Measurements from ENCODE around the gene R3HDM4. TPM values are rescaled to one million over a fixed set of nuclear protein-coding genes. Genes with fewer than 3 reads are reported as not detected.
"Not testable (repeated sequence)": the region's sequence is repeated elsewhere in the genome, so short reads cannot be mapped to it uniquely, and the experiment has no call there.

R3HDM4 gene
- total RNA-seq, 2 donors from 2014 or later: 19.5 to 30.4 TPM

- H3K9me3 ChIP-seq: no peaks in the 10 kb centered on the region
- H3K4me1 ChIP-seq: peaks cover 0 to 23% of the 10 kb centered on the region in 2 donors
- TF ChIP-seq, protein P1, sequence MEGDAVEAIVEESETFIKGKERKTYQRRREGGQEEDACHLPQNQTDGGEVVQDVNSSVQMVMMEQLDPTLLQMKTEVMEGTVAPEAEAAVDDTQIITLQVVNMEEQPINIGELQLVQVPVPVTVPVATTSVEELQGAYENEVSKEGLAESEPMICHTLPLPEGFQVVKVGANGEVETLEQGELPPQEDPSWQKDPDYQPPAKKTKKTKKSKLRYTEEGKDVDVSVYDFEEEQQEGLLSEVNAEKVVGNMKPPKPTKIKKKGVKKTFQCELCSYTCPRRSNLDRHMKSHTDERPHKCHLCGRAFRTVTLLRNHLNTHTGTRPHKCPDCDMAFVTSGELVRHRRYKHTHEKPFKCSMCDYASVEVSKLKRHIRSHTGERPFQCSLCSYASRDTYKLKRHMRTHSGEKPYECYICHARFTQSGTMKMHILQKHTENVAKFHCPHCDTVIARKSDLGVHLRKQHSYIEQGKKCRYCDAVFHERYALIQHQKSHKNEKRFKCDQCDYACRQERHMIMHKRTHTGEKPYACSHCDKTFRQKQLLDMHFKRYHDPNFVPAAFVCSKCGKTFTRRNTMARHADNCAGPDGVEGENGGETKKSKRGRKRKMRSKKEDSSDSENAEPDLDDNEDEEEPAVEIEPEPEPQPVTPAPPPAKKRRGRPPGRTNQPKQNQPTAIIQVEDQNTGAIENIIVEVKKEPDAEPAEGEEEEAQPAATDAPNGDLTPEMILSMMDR (IDR thresholded peaks at IDR 0.05): no peak
- H3K27me3 ChIP-seq: peaks cover 0 to 5% of the 10 kb centered on the region in 2 donors
- H3K4me3 ChIP-seq: peak overlapping the region in 1 of 2 donors; percentile 21
- no peak for DNase-seq (ENCODE audit: low spot score)
- H3K27ac ChIP-seq: peak overlapping the region; percentile 68 to 84
- no peaks in the 10 kb centered on the region for H3K36me3 ChIP-seq
Observed at GRCh38 chr19:850979-851335, 62.1 kb downstream of the R3HDM4 start.

- DNase-seq (ENCODE audit: low spot score): peak; percentile 95
- Histone ChIP-seq H3K27me3 (peaks cover 0 to 5% of the 10 kb centered on the region in 2 donors), H3K27ac (peak overlapping the region; percentile 68 to 84), H3K36me3 (no peaks in the 10 kb centered on the region), H3K9me3 (no peaks in the 10 kb centered on the region), H3K4me3 (peak overlapping the region in 1 of 2 donors; percentile 21), H3K4me1 (peaks cover 0 to 23% of the 10 kb centered on the region in 2 donors)
- TF ChIP-seq, protein P1 (IDR thresholded peaks at IDR 0.05): no peak
Observed at GRCh38 chr19:850221-850978, 62.6 kb downstream of the R3HDM4 start.

DNA sequence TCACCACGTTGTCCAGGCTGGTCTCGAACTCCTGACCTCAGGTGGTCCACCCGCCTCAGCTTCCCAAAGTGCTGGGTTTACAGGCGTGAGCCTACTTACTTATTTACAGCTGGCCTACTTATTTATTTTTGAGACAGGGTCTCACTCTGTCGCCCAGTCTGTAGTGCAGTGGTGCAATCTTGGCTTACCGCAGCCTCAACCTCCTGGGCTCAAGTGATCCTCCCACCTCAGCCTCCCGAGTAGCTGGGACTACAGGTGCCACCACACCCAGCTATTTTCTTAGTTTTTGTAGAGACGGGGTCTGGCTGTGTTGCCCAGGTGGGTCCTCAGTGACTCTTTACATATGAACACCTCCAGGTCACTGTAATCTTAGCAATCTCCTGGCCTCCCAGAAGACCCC, 63.8 kb downstream of the R3HDM4 start:
- H3K4me3 ChIP-seq; H3K9me3 ChIP-seq; DNase-seq (ENCODE audit: low spot score); H3K27ac ChIP-seq; H3K27me3 ChIP-seq; H3K36me3 ChIP-seq: not testable (repeated sequence)
- H3K4me1 ChIP-seq: peaks cover 0 to 23% of the 10 kb centered on the region in 2 donors

DNA sequence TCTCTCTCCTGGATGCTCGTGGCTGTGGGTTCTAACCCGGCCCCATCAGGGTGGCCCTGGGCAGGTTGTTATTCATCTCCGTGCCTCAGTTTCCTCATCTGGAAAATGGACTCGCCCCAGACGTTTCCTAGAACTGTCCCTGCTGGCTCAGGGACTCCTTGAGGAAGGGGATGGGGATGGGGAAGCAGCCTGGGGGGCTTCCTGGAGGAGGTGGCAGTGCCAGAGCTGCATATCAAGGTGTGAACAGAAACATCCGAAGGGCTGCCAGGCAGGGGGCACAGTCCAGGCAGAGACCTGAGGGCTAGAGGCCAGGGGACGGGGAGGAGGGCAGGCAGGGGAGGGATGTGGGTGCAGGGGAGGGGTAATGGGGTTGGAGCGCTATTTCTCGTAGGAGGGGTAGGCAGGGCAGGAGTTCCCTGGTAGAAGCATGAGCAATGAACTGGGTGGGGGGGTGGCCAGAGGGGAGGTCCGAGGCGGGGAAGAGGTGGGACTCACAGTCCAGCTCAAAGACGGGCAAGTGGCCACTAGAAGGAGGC, 64.6 kb downstream of the R3HDM4 start:
- TF ChIP-seq, protein P1 (IDR thresholded peaks at IDR 0.05): no peak
- Histone ChIP-seq H3K27ac (peak overlapping the region; percentile 23 to 41), H3K27me3 (peaks cover 0 to 12% of the 10 kb centered on the region in 2 donors), H3K9me3 (no peaks in the 10 kb centered on the region), H3K4me1 (peaks cover 0 to 30% of the 10 kb centered on the region in 2 donors), H3K36me3 (no peaks in the 10 kb centered on the region), H3K4me3 (no peak overlapping the region)
- no peak for DNase-seq (ENCODE audit: low spot score)

Other genes with a start within 250 kb of the R3HDM4 start
- gene FSTL3, start 236.8 kb downstream of the R3HDM4 start, total RNA-seq: 100 to 1,000 TPM in 1 of 2 donors, 10 to 100 TPM in 1; 64.4 to 437 TPM
- not detected for gene PRSS57, start 217.8 kb downstream of the R3HDM4 start, total RNA-seq
- 10 to 100 TPM; 28.7 to 64.9 TPM for gene PALM, start 204.3 kb downstream of the R3HDM4 start, total RNA-seq
- 1 to 10 TPM in 1 of 2 donors, under 1 TPM in 1; 0.96 to 1.5 TPM for gene MISP, start 162.1 kb downstream of the R3HDM4 start, total RNA-seq
- gene PTBP1, start 115.8 kb downstream of the R3HDM4 start, total RNA-seq: 10 to 100 TPM; 49.4 to 73.9 TPM
- not detected for gene PLPPR3, start 91.3 kb downstream of the R3HDM4 start, total RNA-seq
- gene AZU1, start 85.4 kb downstream of the R3HDM4 start, total RNA-seq: not detected
- gene PRTN3, start 72.2 kb downstream of the R3HDM4 start, total RNA-seq: not detected
- under 1 TPM; 0.67 to 0.83 TPM for gene ELANE, start 60.9 kb downstream of the R3HDM4 start, total RNA-seq
- 100 to 1,000 TPM; 133 to 652 TPM for gene CFD, start 53.6 kb downstream of the R3HDM4 start, total RNA-seq
- gene MED16, start 20.0 kb downstream of the R3HDM4 start, total RNA-seq: 10 to 100 TPM; 17.7 to 26.5 TPM
- not detected for gene RNU6-9, start 19.7 kb downstream of the R3HDM4 start, total RNA-seq
- gene KISS1R, start 4.1 kb upstream of the R3HDM4 start, total RNA-seq: not detected
- gene ARID3A, start 12.8 kb upstream of the R3HDM4 start, total RNA-seq: 1 to 10 TPM; 1.7 to 3.4 TPM
- 10 to 100 TPM; 13.3 to 24.9 TPM for gene WDR18, start 71.1 kb upstream of the R3HDM4 start, total RNA-seq
- gene GRIN3B, start 87.2 kb upstream of the R3HDM4 start, total RNA-seq: under 1 TPM in 1 of 2 donors, not detected in 1; 0.12 TPM
- 100 to 1,000 TPM; 129 to 170 TPM for gene TMEM259, start 107.9 kb upstream of the R3HDM4 start, total RNA-seq
- not detected for gene RNU6-2, start 108.3 kb upstream of the R3HDM4 start, total RNA-seq
- gene CNN2, start 113.4 kb upstream of the R3HDM4 start, total RNA-seq: 10 to 100 TPM; 47.8 to 48.5 TPM
- 1 to 10 TPM; 4.8 to 5.9 TPM for gene ABCA7, start 126.9 kb upstream of the R3HDM4 start, total RNA-seq
- 10 to 100 TPM in 1 of 2 donors, 1 to 10 TPM in 1; 5.2 to 12.8 TPM for gene ARHGAP45, start 153.9 kb upstream of the R3HDM4 start, total RNA-seq
- gene POLR2E, start 182.2 kb upstream of the R3HDM4 start, total RNA-seq: 100 to 1,000 TPM; 149 to 252 TPM
- 100 to 1,000 TPM; 404 to 529 TPM for gene GPX4, start 190.8 kb upstream of the R3HDM4 start, total RNA-seq

Measured in right atrium auricular region (tissue), 2 donors.